ENCODE results near the gene HOXA13. TPM values are rescaled to one million over a fixed set of nuclear protein-coding genes. Genes with fewer than 3 reads are reported as not detected.

HOXA13 gene
- total and polyA plus RNA-seq, 3 experiments from 2014 or later, result not detected

GRCh38 chr7:27207348-27207985, 7.6 kb upstream of the HOXA13 start:
- H3K36me3 Mint-ChIP-seq, result no peaks in the 10 kb centered on the region
- POLR2A ChIA-PET, result no interaction called here
- peaks cover 80 to 95% of the 10 kb centered on the region in 2 donors for H3K27me3 Mint-ChIP-seq
- peaks cover 20 to 25% (median 22%) of the 10 kb centered on the region in 3 donors for H3K4me1 Mint-ChIP-seq
- no peak overlapping the region for H3K4me3 Mint-ChIP-seq
- Histone ChIP-seq H3K4me3 (ENCODE audit: low read length) (no peak overlapping the region), H3K4me1 (ENCODE audit: insufficient read depth, low read length) (peaks cover 5% of the 10 kb centered on the region), H3K9me3 (ENCODE audit: low read length) (no peaks in the 10 kb centered on the region), H3K27me3 (ENCODE audit: insufficient read depth, low read length, poor library complexity, severe bottlenecking) (peaks cover 84% of the 10 kb centered on the region), H3K27ac (ENCODE audit: low read depth, low read length) (no peak overlapping the region), H3K36me3 (ENCODE audit: insufficient read depth, low read length) (no peaks in the 10 kb centered on the region)
- DNase-seq, result no peak
- peak overlapping the region in 1 of 8 donors; percentile 26 for H3K27ac Mint-ChIP-seq
- CTCF ChIA-PET, result interaction anchor here (1.6 to 4.6 kb wide), 2 partner anchors 11 to 12 kb away, joined by 4 to 22 read pairs; no protein-coding TSS in a partner anchor
- H3K9me3 Mint-ChIP-seq, result peaks cover 0 to 7% (median 0%) of the 10 kb centered on the region in 5 donors

GRCh38 chr7:27205325-27206280, 5.7 kb upstream of the HOXA13 start:
- Histone ChIP-seq H3K27ac (ENCODE audit: low read depth, low read length) (no peak overlapping the region), H3K4me1 (ENCODE audit: insufficient read depth, low read length) (peaks cover 17% of the 10 kb centered on the region), H3K4me3 (ENCODE audit: low read length) (no peak overlapping the region), H3K9me3 (ENCODE audit: low read length) (no peaks in the 10 kb centered on the region), H3K36me3 (ENCODE audit: insufficient read depth, low read length) (no peaks in the 10 kb centered on the region), H3K27me3 (ENCODE audit: insufficient read depth, low read length, poor library complexity, severe bottlenecking) (peaks cover 86% of the 10 kb centered on the region)
- ChIA-PET CTCF (interaction anchor here (1.2 to 2.9 kb wide), 3 partner anchors 10 to 21 kb away, joined by 3 to 9 read pairs (median 4); partner anchors contain the start of gene HOXA11), POLR2A (interaction anchor here (1.1 kb wide), 1 partner anchor 348 kb away, joined by 4 read pairs; no protein-coding TSS in a partner anchor)
- Mint-ChIP-seq H3K27me3 (peaks cover 86 to 96% of the 10 kb centered on the region in 2 donors), H3K36me3 (no peaks in the 10 kb centered on the region), H3K9me3 (peaks cover 0 to 10% (median 0%) of the 10 kb centered on the region in 5 donors), H3K27ac (peak overlapping the region in 3 of 8 donors; percentile 22 to 52 (median 38)), H3K4me3 (peak overlapping the region in 5 of 7 donors; percentile 14 to 56 (median 34)), H3K4me1 (peaks cover 34 to 42% (median 39%) of the 10 kb centered on the region in 3 donors)
- no peak for DNase-seq

GRCh38 chr7:27204851-27205322, 5.0 kb upstream of the HOXA13 start:
- ChIA-PET POLR2A (interaction anchor here (0.6 to 1.1 kb wide), 2 partner anchors 23 to 349 kb away, joined by 3 to 4 read pairs; no protein-coding TSS in a partner anchor), CTCF (interaction anchor here (1.2 to 2.9 kb wide), 3 partner anchors 9 to 20 kb away, joined by 3 to 9 read pairs (median 4); partner anchors contain the start of gene HOXA11)
- no peaks in the 10 kb centered on the region for H3K36me3 Mint-ChIP-seq
- Histone ChIP-seq H3K27me3 (ENCODE audit: insufficient read depth, low read length, poor library complexity, severe bottlenecking) (peaks cover 84% of the 10 kb centered on the region), H3K9me3 (ENCODE audit: low read length) (no peaks in the 10 kb centered on the region), H3K27ac (ENCODE audit: low read depth, low read length) (no peak overlapping the region), H3K36me3 (ENCODE audit: insufficient read depth, low read length) (no peaks in the 10 kb centered on the region), H3K4me1 (ENCODE audit: insufficient read depth, low read length) (peaks cover 21% of the 10 kb centered on the region), H3K4me3 (ENCODE audit: low read length) (no peak overlapping the region)
- H3K9me3 Mint-ChIP-seq, result peaks cover 0 to 10% (median 0%) of the 10 kb centered on the region in 5 donors
- no peak for DNase-seq
- peak overlapping the region in 1 of 8 donors; percentile 24 for H3K27ac Mint-ChIP-seq
- H3K4me3 Mint-ChIP-seq, result peak overlapping the region in 5 of 7 donors; percentile 15 to 77 (median 38)
- peaks cover 84 to 94% of the 10 kb centered on the region in 2 donors for H3K27me3 Mint-ChIP-seq
- H3K4me1 Mint-ChIP-seq, result peaks cover 32 to 43% (median 39%) of the 10 kb centered on the region in 3 donors

GRCh38 chr7:27203964-27204594, 4.2 kb upstream of the HOXA13 start:
- no peaks in the 10 kb centered on the region for H3K36me3 Mint-ChIP-seq
- H3K27me3 Mint-ChIP-seq, result peaks cover 79 to 89% of the 10 kb centered on the region in 2 donors
- H3K9me3 Mint-ChIP-seq, result peaks cover 0 to 10% (median 0%) of the 10 kb centered on the region in 5 donors
- Histone ChIP-seq H3K27ac (ENCODE audit: low read depth, low read length) (no peak overlapping the region), H3K9me3 (ENCODE audit: low read length) (no peaks in the 10 kb centered on the region), H3K27me3 (ENCODE audit: insufficient read depth, low read length, poor library complexity, severe bottlenecking) (peaks cover 82% of the 10 kb centered on the region), H3K4me3 (ENCODE audit: low read length) (no peak overlapping the region), H3K36me3 (ENCODE audit: insufficient read depth, low read length) (no peaks in the 10 kb centered on the region), H3K4me1 (ENCODE audit: insufficient read depth, low read length) (peaks cover 23% of the 10 kb centered on the region)
- peak overlapping the region in 2 of 8 donors; percentile 24 to 29 for H3K27ac Mint-ChIP-seq
- ChIA-PET POLR2A (no interaction called here), CTCF (interaction anchor here (0.6 to 2.9 kb wide), 4 partner anchors 8 to 457 kb away, joined by 3 to 9 read pairs (median 4); partner anchors contain the start of gene HOXA11)
- peak overlapping the region in 3 of 7 donors; percentile 20 to 56 (median 53) for H3K4me3 Mint-ChIP-seq
- peaks cover 33 to 45% (median 41%) of the 10 kb centered on the region in 3 donors for H3K4me1 Mint-ChIP-seq
- no peak for DNase-seq

GRCh38 chr7:27203365-27203953, 3.6 kb upstream of the HOXA13 start:
- H3K27ac Mint-ChIP-seq, result peak overlapping the region in 1 of 8 donors; percentile 24

GRCh38 chr7:27202862-27203134, 2.9 kb upstream of the HOXA13 start:
- peaks cover 30% of the 10 kb centered on the region for H3K4me1 ChIP-seq (ENCODE audit: insufficient read depth, low read length)
- CTCF ChIA-PET, result interaction anchor here (1.0 to 1.3 kb wide), 2 partner anchors 42 to 571 kb away, joined by 3 read pairs; no protein-coding TSS in a partner anchor

More at GRCh38 chr7:27203365-27203953, 3.6 kb upstream of the HOXA13 start:
- H3K36me3 ChIP-seq (ENCODE audit: insufficient read depth, low read length), result no peaks in the 10 kb centered on the region
- H3K4me1 Mint-ChIP-seq, result peaks cover 38 to 51% (median 41%) of the 10 kb centered on the region in 3 donors
- CTCF ChIA-PET, result interaction anchor here (1.0 kb wide), 1 partner anchor 14 kb away, joined by 3 read pairs; no protein-coding TSS in a partner anchor
- peaks cover 0 to 10% (median 0%) of the 10 kb centered on the region in 5 donors for H3K9me3 Mint-ChIP-seq
- no peak overlapping the region for H3K27ac ChIP-seq (ENCODE audit: low read depth, low read length)
- H3K9me3 ChIP-seq (ENCODE audit: low read length), result no peaks in the 10 kb centered on the region
- POLR2A ChIA-PET, result no interaction called here
- H3K36me3 Mint-ChIP-seq, result no peaks in the 10 kb centered on the region
- H3K4me1 ChIP-seq (ENCODE audit: insufficient read depth, low read length), result peaks cover 29% of the 10 kb centered on the region
- H3K4me3 ChIP-seq (ENCODE audit: low read length), result no peak overlapping the region
- peaks cover 78 to 89% of the 10 kb centered on the region in 2 donors for H3K27me3 Mint-ChIP-seq
- H3K4me3 Mint-ChIP-seq, result peak overlapping the region in 1 of 7 donors; percentile 49
- H3K27me3 ChIP-seq (ENCODE audit: insufficient read depth, low read length, poor library complexity, severe bottlenecking), result peaks cover 83% of the 10 kb centered on the region
- DNase-seq, result no peak

More at GRCh38 chr7:27202862-27203134, 2.9 kb upstream of the HOXA13 start:
- H3K4me1 Mint-ChIP-seq, result peaks cover 43 to 57% (median 48%) of the 10 kb centered on the region in 3 donors
- H3K9me3 Mint-ChIP-seq, result peaks cover 0 to 14% (median 0%) of the 10 kb centered on the region in 5 donors
- peak overlapping the region in 3 of 7 donors; percentile 19 to 63 (median 49) for H3K4me3 Mint-ChIP-seq
- DNase-seq, result no peak
- no peak overlapping the region for H3K4me3 ChIP-seq (ENCODE audit: low read length)
- H3K27me3 ChIP-seq (ENCODE audit: insufficient read depth, low read length, poor library complexity, severe bottlenecking), result peaks cover 87% of the 10 kb centered on the region
- H3K36me3 Mint-ChIP-seq, result no peaks in the 10 kb centered on the region
- POLR2A ChIA-PET, result no interaction called here
- no peaks in the 10 kb centered on the region for H3K36me3 ChIP-seq (ENCODE audit: insufficient read depth, low read length)
- H3K9me3 ChIP-seq (ENCODE audit: low read length), result no peaks in the 10 kb centered on the region
- peaks cover 81 to 90% of the 10 kb centered on the region in 2 donors for H3K27me3 Mint-ChIP-seq
- H3K27ac ChIP-seq (ENCODE audit: low read depth, low read length), result no peak overlapping the region
- H3K27ac Mint-ChIP-seq, result peak overlapping the region in 1 of 8 donors; percentile 66
